RWPE2 (cell line): Measurements from ENCODE around the gene OPN1MW.
"Not testable (repeated sequence)": the region's sequence is repeated elsewhere in the genome, so short reads cannot be mapped to it uniquely, and the experiment has no call there.

Experiments
- ATAC-seq: fragments of 200-7000 bp; cut with Tn5 transposase; 3 replicates; pipeline ENCODE4 v1.9.1; 2021; ENCODE audit warnings: low read depth
- DNase-seq: peaks from one replicate; pipeline ENCODE4 v3.0.0-alpha.2; 2020; ENCODE audit warnings: low spot score
- H3K27ac ChIP-seq: fragments of 450-650 bp; 2 replicates; pipeline ENCODE4 v1.5.1; 2017; ENCODE audit warnings: mild to moderate bottlenecking; ENCODE audit not compliant: poor library complexity, severe bottlenecking
- H3K27me3 ChIP-seq: fragments of 250-450 bp; sonication (Bioruptor Pico); 2 replicates; pipeline ENCODE4 v1.5.1; 2021; ENCODE audit warnings: mild to moderate bottlenecking, moderate library complexity; ENCODE audit not compliant: insufficient read depth, poor library complexity, severe bottlenecking
- H3K36me3 ChIP-seq: fragments of 250-450 bp; sonication (Bioruptor Pico); 2 replicates; pipeline ENCODE4 v1.5.1; 2020; ENCODE audit warnings: low read depth, mild to moderate bottlenecking, moderate library complexity
- H3K4me1 ChIP-seq: fragments of 250-450 bp; sonication (Bioruptor Pico); 2 replicates; pipeline ENCODE4 v1.5.1; 2021; ENCODE audit warnings: mild to moderate bottlenecking, moderate library complexity; ENCODE audit not compliant: insufficient read depth, poor library complexity, severe bottlenecking
- H3K4me3 ChIP-seq: fragments of 250-450 bp; sonication (Bioruptor Pico); 2 replicates; pipeline ENCODE4 v1.5.1; 2021; ENCODE audit warnings: mild to moderate bottlenecking, moderate library complexity; ENCODE audit not compliant: severe bottlenecking
- H3K9me3 ChIP-seq: fragments of 250-450 bp; sonication (Bioruptor Pico); 2 replicates; pipeline ENCODE4 v1.5.1; 2021; ENCODE audit warnings: mild to moderate bottlenecking, moderate library complexity; ENCODE audit not compliant: severe bottlenecking
- CTCF ChIP-seq: fragments of 450-650 bp; IDR thresholded peaks from one replicate; pipeline ENCODE4 v1.5.1; 2017; ENCODE audit warnings: mild to moderate bottlenecking, moderate library complexity; ENCODE audit not compliant: poor library complexity, severe bottlenecking

OPN1MW gene

DNA sequence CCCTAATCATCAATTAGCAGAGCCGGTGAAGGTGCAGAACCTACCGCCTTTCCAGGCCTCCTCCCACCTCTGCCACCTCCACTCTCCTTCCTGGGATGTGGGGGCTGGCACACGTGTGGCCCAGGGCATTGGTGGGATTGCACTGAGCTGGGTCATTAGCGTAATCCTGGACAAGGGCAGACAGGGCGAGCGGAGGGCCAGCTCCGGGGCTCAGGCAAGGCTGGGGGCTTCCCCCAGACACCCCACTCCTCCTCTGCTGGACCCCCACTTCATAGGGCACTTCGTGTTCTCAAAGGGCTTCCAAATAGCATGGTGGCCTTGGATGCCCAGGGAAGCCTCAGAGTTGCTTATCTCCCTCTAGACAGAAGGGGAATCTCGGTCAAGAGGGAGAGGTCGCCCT lies 41.7 kb upstream of the OPN1MW start:
- no peak for TF ChIP-seq CTCF
- DNase-seq: no peak

DNA sequence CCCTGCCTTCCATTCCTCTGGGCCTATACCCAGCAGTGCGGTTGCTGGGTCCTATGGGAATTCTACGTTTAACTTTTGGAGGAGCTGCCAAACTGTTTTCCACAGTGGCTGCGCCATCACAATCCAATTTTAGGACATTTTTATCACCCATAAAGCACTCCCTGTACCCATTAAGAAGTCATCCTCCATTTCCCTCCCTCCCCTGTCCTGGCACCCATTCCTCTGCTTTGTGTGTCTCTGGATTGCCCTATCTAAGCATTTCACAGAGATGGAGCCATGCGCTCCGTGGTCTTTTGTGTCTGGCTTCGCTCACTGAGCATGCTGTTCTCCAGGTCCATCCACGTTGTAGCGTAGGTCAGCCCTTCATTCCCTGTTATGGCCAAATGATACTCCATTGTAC lies 40.0 kb upstream of the OPN1MW start:
- ATAC-seq (no peak), DNase-seq (no peak)
- Histone ChIP-seq H3K27ac (no peak overlapping the region), H3K4me1 (no peaks in the 10 kb centered on the region), H3K9me3 (no peaks in the 10 kb centered on the region), H3K4me3 (no peak overlapping the region), H3K27me3 (no peaks in the 10 kb centered on the region), H3K36me3 (no peaks in the 10 kb centered on the region)
- TF ChIP-seq CTCF: no peak

More for the DNA sequence above, 41.7 kb upstream of the OPN1MW start:
- Histone ChIP-seq H3K27ac (no peak overlapping the region), H3K4me1 (no peaks in the 10 kb centered on the region), H3K36me3 (no peaks in the 10 kb centered on the region), H3K4me3 (no peak overlapping the region), H3K27me3 (no peaks in the 10 kb centered on the region), H3K9me3 (no peaks in the 10 kb centered on the region)
- no peak for ATAC-seq

GRCh38 chrX:154142950-154143745 lies 39.2 kb upstream of the OPN1MW start:
- Histone ChIP-seq H3K4me3 (no peak overlapping the region), H3K36me3 (no peaks in the 10 kb centered on the region), H3K9me3 (no peaks in the 10 kb centered on the region), H3K27me3 (no peaks in the 10 kb centered on the region), H3K4me1 (no peaks in the 10 kb centered on the region), H3K27ac (no peak overlapping the region)
- no peak for ATAC-seq
- no peak for TF ChIP-seq CTCF
- no peak for DNase-seq

- not testable (repeated sequence) for ATAC-seq, H3K4me3 ChIP-seq, DNase-seq, H3K27ac ChIP-seq, H3K9me3 ChIP-seq, H3K36me3 ChIP-seq, H3K4me1 ChIP-seq, H3K27me3 ChIP-seq
These were observed 38.4 kb upstream of the OPN1MW start, which contains the start of gene OPN1LW for GRCh38 chrX:154144010-154144409. Gene OPN1LW (plus strand): TSS chrX:154144243. CDS start chrX:154144284, 41 bp downstream.

GRCh38 chrX:154151030-154151429 lies 31.4 kb upstream of the OPN1MW start:
- not testable (repeated sequence) for H3K36me3 ChIP-seq, ATAC-seq, DNase-seq, H3K27me3 ChIP-seq, H3K27ac ChIP-seq, H3K4me1 ChIP-seq, H3K4me3 ChIP-seq, H3K9me3 ChIP-seq

DNA sequence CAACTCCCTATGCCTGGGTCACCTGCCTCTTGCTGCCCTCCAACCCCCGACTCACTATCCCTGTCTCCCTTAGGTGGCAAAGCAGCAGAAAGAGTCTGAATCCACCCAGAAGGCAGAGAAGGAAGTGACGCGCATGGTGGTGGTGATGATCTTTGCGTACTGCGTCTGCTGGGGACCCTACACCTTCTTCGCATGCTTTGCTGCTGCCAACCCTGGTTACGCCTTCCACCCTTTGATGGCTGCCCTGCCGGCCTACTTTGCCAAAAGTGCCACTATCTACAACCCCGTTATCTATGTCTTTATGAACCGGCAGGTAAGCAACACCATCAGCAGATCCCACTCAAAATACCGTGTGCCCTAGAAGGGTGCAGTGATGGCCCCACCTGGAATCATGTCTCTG lies 26.2 kb upstream of the OPN1MW start:
- H3K27me3 ChIP-seq, H3K4me1 ChIP-seq, DNase-seq, H3K36me3 ChIP-seq, H3K27ac ChIP-seq, ATAC-seq, H3K9me3 ChIP-seq, H3K4me3 ChIP-seq: not testable (repeated sequence)

- not testable (repeated sequence) for H3K36me3 ChIP-seq, H3K4me1 ChIP-seq, ATAC-seq, H3K27me3 ChIP-seq, H3K4me3 ChIP-seq, DNase-seq, H3K27ac ChIP-seq, H3K9me3 ChIP-seq
These were observed 25.2 kb upstream of the OPN1MW start for GRCh38 chrX:154157207-154157606.

DNA sequence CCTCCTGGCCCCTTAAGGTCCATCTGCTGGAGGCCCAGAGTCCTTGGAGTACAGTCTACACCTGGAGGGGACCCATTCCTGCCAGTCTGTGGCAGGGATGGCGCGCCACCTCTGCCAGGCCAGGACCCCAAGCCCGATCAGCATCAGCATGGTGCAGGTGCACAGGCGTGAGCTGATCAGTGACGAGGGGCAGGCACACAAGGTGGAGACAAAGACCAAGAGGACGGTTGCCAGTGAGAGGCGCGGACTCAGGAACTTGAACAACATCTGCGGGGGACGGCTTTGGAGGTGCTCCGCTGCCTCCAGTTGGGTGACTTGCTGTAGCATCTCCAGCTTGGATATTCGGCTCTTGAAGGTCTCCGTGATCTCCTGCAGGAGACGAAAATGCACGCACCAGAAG lies 23.1 kb upstream of the OPN1MW start:
- not testable (repeated sequence) for DNase-seq, H3K9me3 ChIP-seq, H3K4me3 ChIP-seq, H3K27ac ChIP-seq, H3K4me1 ChIP-seq, H3K27me3 ChIP-seq, H3K36me3 ChIP-seq, ATAC-seq

DNA sequence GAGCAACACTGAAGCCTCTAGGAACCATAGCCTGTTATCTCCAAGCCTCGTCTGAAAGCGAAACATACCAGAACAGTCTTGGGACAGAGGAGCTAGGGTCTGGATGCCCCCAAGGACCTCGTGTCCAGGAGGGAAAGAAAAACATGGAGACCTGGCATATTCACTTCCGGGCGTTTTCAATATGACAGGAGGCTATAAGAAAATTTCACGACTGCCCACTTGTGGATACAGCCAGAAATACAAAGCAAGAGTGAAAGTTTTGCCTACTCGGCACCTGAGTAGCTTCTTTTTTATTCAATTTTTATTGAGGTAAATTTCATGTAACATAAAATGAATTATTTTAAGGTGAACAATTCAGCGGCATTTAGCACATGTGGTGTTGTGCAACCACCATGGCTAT lies 17.5 kb upstream of the OPN1MW start:
- H3K4me1 ChIP-seq, H3K27ac ChIP-seq, ATAC-seq, DNase-seq, H3K4me3 ChIP-seq, H3K27me3 ChIP-seq, H3K9me3 ChIP-seq, H3K36me3 ChIP-seq: not testable (repeated sequence)
